OCI-M1 (cell line): ENCODE results near the gene SRRM3.
A peak's percentile ranks its signal among the peaks of the same experiment; 100 is the strongest.
"Not testable (repeated sequence)": the region's sequence is repeated elsewhere in the genome, so short reads cannot be mapped to it uniquely, and the experiment has no call there.

Source experiments
- DNase-seq: peaks from one replicate; lab custom pipeline; 2025; lab: John Stamatoyannopoulos, UW

The SRRM3 gene

DNA sequence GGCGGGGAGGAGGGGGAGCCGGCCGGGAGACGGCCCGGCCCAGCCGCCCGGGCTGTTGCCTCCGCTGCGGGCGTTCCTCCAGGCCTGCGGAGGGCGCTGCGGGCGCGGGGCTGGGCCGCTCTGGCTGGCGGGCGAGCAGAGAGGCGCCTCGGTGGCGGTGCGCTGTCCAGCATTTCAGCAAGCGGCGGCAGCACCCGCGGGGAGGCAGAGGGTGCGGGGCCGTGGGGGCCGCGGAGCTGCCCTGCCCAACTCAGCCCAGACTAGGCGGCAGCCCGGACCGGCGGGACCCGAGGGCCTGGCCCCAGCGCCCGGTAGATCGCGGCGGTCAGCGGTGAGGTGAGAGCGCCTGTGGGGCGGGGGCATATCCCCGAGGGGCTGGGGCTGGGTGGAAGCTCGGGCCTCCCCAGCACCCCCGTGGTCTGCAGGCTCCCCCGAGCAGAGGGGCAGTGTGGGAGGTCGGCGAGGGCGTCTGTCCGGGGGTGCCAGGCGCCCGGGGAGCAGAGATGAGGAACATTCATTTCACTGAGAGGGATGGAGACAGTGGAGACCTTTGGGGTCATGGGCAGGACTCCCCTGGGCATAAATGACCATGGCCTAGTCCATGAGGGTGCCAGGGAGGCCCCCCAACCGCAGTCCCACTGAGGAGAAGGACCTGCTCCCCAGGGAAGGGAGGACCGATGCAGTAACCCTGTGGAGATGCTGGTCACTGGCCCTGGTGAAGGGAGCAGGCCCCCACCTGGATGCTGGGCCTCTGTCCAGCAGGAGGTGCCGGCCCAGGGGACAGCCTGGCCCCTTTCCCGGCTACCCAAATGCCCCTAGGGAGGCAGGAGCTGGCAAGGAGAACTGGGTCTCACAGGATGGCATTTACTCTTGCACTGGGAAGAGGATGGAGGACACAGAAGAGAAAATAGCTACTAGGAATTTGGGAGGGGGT, at the start of gene SRRM3:
Gene SRRM3 (plus strand): TSS at position 165 of the 934 bp plus-strand sequence. CDS start 33,171 bp downstream, outside the sequence.
- peak; percentile 90 for DNase-seq

DNA sequence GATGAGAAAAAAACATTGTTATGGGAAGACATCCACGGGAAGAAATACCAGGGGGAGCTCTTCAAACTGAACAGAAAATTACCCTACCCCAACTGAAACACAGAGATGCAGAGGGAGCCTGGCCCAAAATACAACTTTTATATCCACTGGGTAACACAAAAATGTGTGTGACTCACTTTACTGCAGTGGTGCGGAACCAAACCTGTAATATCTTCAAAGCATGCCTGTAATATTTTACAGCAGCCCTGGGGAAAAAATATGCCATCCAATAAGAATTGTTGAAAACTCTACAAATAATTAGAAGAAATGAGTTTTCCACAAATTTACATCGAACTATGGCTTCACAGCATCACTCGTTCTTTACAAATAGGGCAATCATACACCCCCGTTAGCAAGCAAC, 49.8 kb upstream of the SRRM3 start:
- no peak for DNase-seq

GRCh38 chr7:76153571-76154230, 48.0 kb upstream of the SRRM3 start:
- peak; percentile 24 for DNase-seq

DNA sequence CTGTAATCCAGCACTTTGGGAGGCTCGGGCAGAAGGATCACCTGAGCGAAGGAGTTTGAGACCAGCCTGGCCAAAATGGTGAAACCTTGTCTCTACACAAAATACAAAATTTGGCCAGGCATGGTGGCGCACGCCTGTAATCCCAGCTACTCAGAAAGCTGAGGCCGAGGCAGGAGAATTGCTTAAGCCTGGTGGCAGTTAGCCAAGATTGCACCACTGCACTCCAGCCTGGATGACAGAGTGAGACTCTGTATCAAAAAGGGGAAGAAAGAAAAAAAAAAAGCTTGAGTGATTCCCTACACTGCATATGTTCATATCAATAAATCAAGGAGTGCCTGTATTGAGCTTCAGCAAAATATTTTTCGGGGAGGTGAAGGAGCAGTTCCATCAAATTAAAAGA, 45.8 kb upstream of the SRRM3 start:
- peak; percentile 94 for DNase-seq

- not testable (repeated sequence) for DNase-seq
Observed at GRCh38 chr7:76156992-76157685, 44.6 kb upstream of the SRRM3 start.

- DNase-seq: not testable (repeated sequence)
Observed at GRCh38 chr7:76158416-76158815, 43.3 kb upstream of the SRRM3 start.

DNA sequence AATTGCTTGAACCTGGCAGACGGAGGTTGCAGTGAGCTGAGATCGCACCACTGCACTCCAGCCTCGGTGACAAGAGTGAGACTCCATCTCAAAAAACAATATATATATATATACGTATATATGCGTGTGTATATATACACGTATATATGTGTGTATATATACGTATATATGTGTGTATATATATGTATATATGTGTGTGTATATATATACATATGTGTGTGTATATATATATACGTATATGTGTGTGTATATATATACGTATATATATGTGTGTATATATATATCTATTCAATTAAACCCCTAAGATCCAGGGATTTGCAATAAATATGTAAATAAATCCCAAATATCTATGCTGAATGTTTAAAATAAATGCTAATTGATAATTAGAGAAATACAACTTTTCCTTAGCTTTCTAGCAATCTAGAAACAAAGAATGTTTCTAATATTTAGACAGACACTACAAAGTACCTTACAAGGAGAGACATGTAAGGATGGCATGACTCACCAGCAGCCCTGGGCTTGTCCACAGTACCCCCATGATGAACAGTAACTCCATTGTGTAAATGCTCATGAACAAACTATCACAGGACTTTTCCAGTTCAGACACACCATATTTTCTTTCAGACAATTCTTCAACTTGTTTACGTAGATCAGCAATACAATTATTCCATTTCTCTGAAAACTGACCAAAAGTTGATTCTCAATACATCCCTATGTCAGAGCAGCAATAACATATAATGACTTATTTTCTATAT, 39.1 kb upstream of the SRRM3 start:
- DNase-seq: not testable (repeated sequence)

DNA sequence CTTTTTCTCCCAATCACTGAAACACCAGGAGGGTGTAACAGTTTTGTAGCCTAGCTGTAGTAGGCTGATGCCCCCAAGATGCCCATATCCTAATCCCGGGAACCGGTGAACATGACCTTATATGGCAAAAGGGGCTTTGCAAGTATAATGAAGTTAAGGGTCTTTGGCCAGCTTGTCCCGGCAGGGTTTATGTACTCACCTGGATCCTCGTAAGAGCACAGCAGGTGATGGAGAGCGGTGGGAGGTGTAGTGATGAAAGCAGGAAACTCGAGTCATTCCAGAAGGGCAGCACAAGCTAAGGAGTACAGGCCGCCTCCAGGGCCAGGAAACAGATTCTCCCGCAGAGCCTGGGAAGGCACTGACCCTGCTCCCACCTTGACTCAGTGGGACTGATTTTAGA, 37.9 kb upstream of the SRRM3 start:
- DNase-seq: not testable (repeated sequence)

- DNase-seq: no peak
Observed at GRCh38 chr7:76165106-76165972, 36.4 kb upstream of the SRRM3 start.

GRCh38 chr7:76165973-76166403, 35.7 kb upstream of the SRRM3 start:
- DNase-seq: no peak

GRCh38 chr7:76166404-76167255, 35.1 kb upstream of the SRRM3 start:
- DNase-seq: peak; percentile 98

DNA sequence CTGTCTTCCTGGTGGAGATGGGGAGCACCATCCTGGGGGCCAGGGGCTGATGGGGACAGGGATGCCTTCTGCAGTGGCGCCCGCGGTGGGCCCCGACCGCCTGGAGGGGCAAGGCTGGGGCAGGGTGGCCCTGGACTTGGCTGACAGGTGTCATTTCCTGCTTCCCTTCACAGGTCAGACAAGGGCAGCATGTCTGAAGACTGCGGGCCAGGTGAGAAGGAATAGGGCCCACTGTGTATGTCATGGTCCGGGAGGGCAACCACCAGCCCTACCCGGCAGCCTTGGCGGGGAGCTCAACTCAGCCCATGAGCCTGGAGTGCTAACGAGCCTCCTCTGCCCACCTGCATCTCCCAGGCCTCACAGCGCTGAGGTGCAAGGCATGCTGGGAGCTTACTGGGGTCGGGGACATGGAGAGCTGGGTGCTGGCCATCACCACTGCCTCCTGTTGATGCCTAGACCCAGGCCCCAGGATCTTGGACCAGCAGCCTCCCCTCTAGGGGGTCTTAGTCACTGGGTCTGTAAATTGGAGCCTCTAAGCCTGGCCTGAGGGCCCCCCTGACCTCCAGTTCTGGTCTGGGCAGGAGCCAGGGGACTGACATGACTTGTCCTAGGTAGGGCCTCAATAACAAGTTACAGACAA, 28.0 kb upstream of the SRRM3 start:
- no peak for DNase-seq

DNA sequence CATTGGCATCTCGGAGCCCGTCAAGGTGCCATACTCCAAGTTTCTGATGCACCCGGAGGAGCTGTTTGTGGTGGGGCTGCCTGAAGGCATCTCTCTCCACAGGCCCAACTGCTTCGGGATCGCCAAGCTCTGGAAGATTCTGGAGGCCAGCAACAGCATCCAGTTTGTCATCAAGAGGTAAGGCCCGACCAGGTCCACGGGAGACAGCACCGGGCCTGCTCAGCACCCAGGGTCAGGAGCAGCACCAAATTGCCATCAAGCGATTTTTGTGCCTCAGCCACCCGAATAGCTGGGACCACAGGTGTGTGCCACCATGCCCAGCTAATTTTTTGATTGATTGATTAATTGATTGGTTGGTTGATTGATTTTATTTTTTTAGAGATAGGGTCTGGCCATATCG, 24.7 kb upstream of the SRRM3 start:
- DNase-seq: not testable (repeated sequence)

DNA sequence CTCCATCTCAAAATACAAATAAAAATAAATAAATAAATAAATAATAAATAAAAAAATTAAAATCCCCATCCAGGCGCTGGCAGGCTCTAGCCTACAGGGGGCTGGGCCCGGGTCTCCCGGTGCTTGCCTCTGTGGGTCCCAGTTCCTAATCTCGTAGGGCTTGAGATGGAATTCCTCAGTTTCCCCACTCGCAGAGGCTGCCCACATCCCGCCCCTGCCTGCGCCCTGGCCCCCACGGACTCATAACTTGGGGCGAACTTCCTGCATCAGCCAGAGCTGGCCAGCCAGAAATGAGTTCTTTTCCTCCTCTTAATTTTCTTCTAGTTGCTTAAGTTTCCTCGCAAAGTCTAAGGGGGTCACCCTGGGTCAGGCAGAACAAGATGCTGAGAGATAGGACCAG, 22.0 kb upstream of the SRRM3 start:
- no peak for DNase-seq

- DNase-seq: no peak
Observed at GRCh38 chr7:76182225-76182960, 19.3 kb upstream of the SRRM3 start.

DNA sequence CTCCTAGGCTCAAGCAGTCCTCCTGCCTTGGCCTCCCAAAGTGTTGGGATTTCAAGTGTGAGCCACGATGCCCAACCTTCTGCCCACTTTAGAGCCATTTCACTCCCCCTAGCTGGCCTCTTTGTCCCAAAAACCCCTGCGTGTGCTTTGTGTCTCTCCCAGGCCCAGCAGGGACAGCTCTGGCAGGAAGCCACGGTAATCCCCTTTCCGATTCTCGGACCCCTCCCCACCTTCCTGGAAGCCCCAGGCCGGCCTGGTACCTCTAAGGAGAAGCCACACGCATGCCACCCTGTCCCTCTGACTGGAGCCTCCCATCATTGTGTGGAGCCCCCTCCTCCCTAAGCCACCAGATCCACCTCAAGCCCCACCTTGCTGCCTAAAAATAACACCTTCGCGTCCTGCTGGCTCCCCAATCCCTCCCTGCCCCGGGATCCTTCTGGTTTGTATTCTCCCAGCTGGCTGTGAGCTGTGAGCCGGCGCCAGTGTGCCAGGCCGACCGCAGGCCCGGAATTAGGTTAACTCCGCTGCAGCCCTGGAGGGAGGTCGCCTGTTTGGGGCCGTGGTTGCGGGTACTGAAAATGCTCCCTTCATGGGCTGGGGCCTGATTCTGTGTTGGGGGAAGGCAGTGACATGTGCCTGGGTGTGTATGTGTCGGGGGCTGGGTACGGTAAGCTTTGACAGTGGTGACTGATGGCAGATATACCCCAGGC, 16.4 kb upstream of the SRRM3 start:
- no peak for DNase-seq

DNA sequence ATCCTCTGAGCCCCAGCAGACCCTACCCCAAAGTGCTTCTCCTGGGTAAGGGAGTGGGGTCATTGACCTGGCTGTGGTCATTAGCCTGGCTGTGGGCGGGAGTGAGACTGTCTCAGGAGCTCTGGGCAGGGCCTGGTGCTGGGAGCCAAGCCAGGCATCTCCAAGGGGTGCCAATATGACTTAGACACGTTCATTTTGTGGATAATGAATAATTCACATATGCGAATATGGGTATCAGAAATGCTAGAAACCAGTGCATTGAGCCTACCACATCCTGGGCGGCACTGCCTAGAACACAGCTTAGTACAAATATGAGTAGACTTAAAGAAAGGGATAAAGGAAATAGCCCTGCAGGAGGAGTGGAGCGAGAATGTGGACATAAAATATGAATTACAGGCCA, 14.4 kb upstream of the SRRM3 start:
- DNase-seq: no peak

GRCh38 chr7:76189276-76189675, 12.4 kb upstream of the SRRM3 start:
- no peak for DNase-seq
